Liver (tissue), 9 donors: ENCODE data around the gene KRTAP12-4. TPM values are rescaled to one million over a fixed set of nuclear protein-coding genes. Genes with fewer than 3 reads are reported as not detected.

Experiments used
- DNase-seq: peaks from one replicate; pipeline ENCODE4 v3.0.0-alpha.2; 2017; ENCODE audit warnings: low spot score
- H3K27ac ChIP-seq, 2 donors: one replicate each; pipeline ENCODE4 v1.7.0; 2013; ENCODE audit warnings: inconsistent platforms in 2 of 2, low read length in 2 of 2, control low read depth in 1 of 2, low read depth in 1 of 2, mild to moderate bottlenecking in 1 of 2
- H3K27me3 ChIP-seq, 4 donors: one replicate each; pipeline versions ENCODE4 v1.6.1 to v1.7.0; 2013; ENCODE audit warnings: low read length in 3 of 4, inconsistent platforms in 1 of 4, mild to moderate bottlenecking in 1 of 4, moderate library complexity in 1 of 4; ENCODE audit not compliant: control insufficient read depth in 4 of 4, insufficient read depth in 4 of 4
- H3K36me3 ChIP-seq, 4 donors: one replicate each; pipeline versions ENCODE4 v1.6.1 to v1.7.0; 2013; ENCODE audit warnings: low read length in 3 of 4, mild to moderate bottlenecking in 3 of 4, low read depth in 1 of 4, moderate library complexity in 1 of 4; ENCODE audit not compliant: control insufficient read depth in 4 of 4, insufficient read depth in 3 of 4
- H3K4me1 ChIP-seq, 4 donors: one replicate each; pipeline versions ENCODE4 v1.6.1 to v1.7.0; 2013; ENCODE audit warnings: low read length in 3 of 4, mild to moderate bottlenecking in 3 of 4, moderate library complexity in 1 of 4; ENCODE audit not compliant: control insufficient read depth in 4 of 4, insufficient read depth in 4 of 4
- H3K4me3 ChIP-seq, 3 donors: one replicate each; pipeline versions ENCODE4 v1.6.1 to v1.7.0; 2013; ENCODE audit warnings: low read length in 3 of 3, control low read depth in 1 of 3, low read depth in 1 of 3, mild to moderate bottlenecking in 1 of 3
- H3K9ac ChIP-seq, 2 donors: one replicate each; pipeline ENCODE4 v1.7.0; 2013; ENCODE audit warnings: low read length in 2 of 2, mild to moderate bottlenecking in 2 of 2, moderate library complexity in 2 of 2, control low read depth in 1 of 2, low read depth in 1 of 2
- H3K9me3 ChIP-seq, 4 donors: one replicate each; pipeline versions ENCODE4 v1.6.1 to v1.7.0; 2013; ENCODE audit warnings: low read length in 3 of 4; ENCODE audit not compliant: control insufficient read depth in 4 of 4
- FOXA1 ChIP-seq: IDR thresholded peaks from 2 replicates; pipeline ENCODE4 v1.6.1; 2016; ENCODE audit warnings: antibody characterized with exemption
- GABPA ChIP-seq, 2 donors: IDR thresholded peaks in 1 of 2; conservative IDR thresholded peaks in 1 of 2; 2 replicates each; pipeline ENCODE4 v1.6.1; 2016; ENCODE audit warnings: antibody characterized with exemption in 2 of 2, mild to moderate bottlenecking in 1 of 2, moderate library complexity in 1 of 2
- HNF4A ChIP-seq, 2 donors: conservative IDR thresholded peaks; 2 replicates each; pipeline ENCODE4 v1.6.1; 2016; ENCODE audit warnings: antibody characterized with exemption in 2 of 2, mild to moderate bottlenecking in 2 of 2
- JUND ChIP-seq, 2 donors: IDR thresholded peaks; 2 replicates each; pipeline ENCODE4 v1.6.1; 2016; ENCODE audit warnings: antibody characterized with exemption in 2 of 2
- RAD21 ChIP-seq, 2 donors: IDR thresholded peaks; 2 replicates each; pipeline ENCODE4 v1.6.1; 2016; ENCODE audit warnings: antibody characterized with exemption in 2 of 2, mild to moderate bottlenecking in 2 of 2
- RXRA ChIP-seq, 2 donors: IDR thresholded peaks; 2 replicates each; pipeline ENCODE4 v1.6.1; 2017 to 2018; ENCODE audit warnings: antibody characterized with exemption in 2 of 2, mild to moderate bottlenecking in 1 of 2
- SP1 ChIP-seq: IDR thresholded peaks from 2 replicates; pipeline ENCODE4 v1.6.1; 2018; ENCODE audit warnings: antibody characterized with exemption, mild to moderate bottlenecking
- WGBS: extraction: QIAGEN DNeasy Blood & Tissue Kit; methylation state at CpG from one replicate; pipeline ENCODE4 v1.1.7; 2013; 5-methylcytosine and 5-hydroxymethylcytosine counted together
- polyA plus RNA-seq, 2 donors: library from polyadenylated mRNA; stranded (reverse) in 1 of 2; unstranded in 1 of 2; fragments of 200-250 nt in 1 of 2; fragments of >200 nt in 1 of 2; fragmentation: Nextera tagmentation in 1 of 2; extraction: Ambion mirVana in 1 of 2; gene quantifications; one replicate each; pipeline versions ENCODE4 v1.2.1 to v1.2.3, GENCODE V29; 2013 to 2015
- total RNA-seq, 2 donors: library from RNA; depleted of rRNA; stranded (reverse); fragments of >200 nt; gene quantifications; one replicate each; pipeline ENCODE4 v1.2.3, GENCODE V29; 2014
- TF ChIP-seq, protein P1 (sequence below): IDR thresholded peaks from 2 replicates; pipeline ENCODE4 v1.6.1; 2016; ENCODE audit warnings: antibody characterized with exemption
- TF ChIP-seq, protein P2 (sequence below): IDR thresholded peaks from 2 replicates; pipeline ENCODE4 v1.6.1; 2016; ENCODE audit warnings: antibody characterized with exemption
- TF ChIP-seq, protein P3 (sequence below): fragments of 150-350 bp; IDR thresholded peaks from 2 replicates; pipeline ENCODE4 v1.5.1; 2017; ENCODE audit warnings: improper control_type of control experiment, low read depth, low read length; ENCODE audit not compliant: missing input control
- TF ChIP-seq, protein P4 (sequence below): IDR thresholded peaks from 2 replicates; pipeline ENCODE4 v1.6.1; 2016; ENCODE audit warnings: antibody characterized with exemption
- donor health status: healthy.
- donor health status: healthy.
- donor health status: healthy.
- donor health status: healthy.
- donor health status: healthy.

Gene KRTAP12-4
- total and polyA plus RNA-seq, 4 donors: not detected

DNA sequence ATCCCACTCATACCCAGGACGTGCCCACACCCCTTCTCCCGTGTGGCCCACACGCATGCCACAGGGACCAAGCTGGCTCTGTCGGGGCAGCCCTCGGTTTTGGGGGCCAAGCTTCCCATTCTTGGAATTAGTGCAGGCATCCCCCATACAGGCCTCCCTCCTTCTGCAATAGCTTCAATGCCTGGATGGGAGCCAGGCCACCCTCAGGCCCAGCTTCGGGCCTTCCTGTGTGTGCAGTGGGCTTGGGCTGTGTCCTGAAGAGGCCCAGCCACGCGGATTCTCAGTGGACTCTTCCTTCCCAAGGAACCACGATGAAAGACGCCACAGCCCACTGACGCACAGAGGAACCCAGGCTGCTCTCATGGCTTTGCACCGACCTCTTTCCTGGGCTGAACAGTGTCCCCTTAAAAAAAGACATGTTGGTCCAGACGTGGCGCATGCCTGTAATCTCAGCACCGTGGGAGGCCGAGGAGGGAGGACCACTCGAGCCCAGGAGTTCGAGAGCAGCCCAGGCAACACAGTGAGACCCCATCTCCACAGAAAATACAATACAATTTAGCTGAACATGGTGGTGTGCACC is 4.8 kb downstream of the KRTAP12-4 start:
- H3K9ac ChIP-seq: no peak overlapping the region
- 91% methylated on average over 18 of the region's 18 CpGs for WGBS
- no peaks in the 10 kb centered on the region for H3K4me1 ChIP-seq
- TF ChIP-seq SP1: no peak
- TF ChIP-seq FOXA1: no peak
- no peak for TF ChIP-seq HNF4A (conservative IDR thresholded peaks at IDR 0.05)
- TF ChIP-seq JUND (IDR thresholded peaks at IDR 0.05): no peak
- TF ChIP-seq RAD21 (IDR thresholded peaks at IDR 0.05): no peak
- TF ChIP-seq, protein P1, sequence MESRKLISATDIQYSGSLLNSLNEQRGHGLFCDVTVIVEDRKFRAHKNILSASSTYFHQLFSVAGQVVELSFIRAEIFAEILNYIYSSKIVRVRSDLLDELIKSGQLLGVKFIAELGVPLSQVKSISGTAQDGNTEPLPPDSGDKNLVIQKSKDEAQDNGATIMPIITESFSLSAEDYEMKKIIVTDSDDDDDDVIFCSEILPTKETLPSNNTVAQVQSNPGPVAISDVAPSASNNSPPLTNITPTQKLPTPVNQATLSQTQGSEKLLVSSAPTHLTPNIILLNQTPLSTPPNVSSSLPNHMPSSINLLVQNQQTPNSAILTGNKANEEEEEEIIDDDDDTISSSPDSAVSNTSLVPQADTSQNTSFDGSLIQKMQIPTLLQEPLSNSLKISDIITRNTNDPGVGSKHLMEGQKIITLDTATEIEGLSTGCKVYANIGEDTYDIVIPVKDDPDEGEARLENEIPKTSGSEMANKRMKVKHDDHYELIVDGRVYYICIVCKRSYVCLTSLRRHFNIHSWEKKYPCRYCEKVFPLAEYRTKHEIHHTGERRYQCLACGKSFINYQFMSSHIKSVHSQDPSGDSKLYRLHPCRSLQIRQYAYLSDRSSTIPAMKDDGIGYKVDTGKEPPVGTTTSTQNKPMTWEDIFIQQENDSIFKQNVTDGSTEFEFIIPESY: no peak
- TF ChIP-seq GABPA (IDR thresholded peaks at IDR 0.05 in 1 of 2, conservative IDR thresholded peaks at IDR 0.05 in 1 of 2): no peak
- TF ChIP-seq, protein P2, sequence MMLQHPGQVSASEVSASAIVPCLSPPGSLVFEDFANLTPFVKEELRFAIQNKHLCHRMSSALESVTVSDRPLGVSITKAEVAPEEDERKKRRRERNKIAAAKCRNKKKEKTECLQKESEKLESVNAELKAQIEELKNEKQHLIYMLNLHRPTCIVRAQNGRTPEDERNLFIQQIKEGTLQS: no peak
- TF ChIP-seq, protein P3, sequence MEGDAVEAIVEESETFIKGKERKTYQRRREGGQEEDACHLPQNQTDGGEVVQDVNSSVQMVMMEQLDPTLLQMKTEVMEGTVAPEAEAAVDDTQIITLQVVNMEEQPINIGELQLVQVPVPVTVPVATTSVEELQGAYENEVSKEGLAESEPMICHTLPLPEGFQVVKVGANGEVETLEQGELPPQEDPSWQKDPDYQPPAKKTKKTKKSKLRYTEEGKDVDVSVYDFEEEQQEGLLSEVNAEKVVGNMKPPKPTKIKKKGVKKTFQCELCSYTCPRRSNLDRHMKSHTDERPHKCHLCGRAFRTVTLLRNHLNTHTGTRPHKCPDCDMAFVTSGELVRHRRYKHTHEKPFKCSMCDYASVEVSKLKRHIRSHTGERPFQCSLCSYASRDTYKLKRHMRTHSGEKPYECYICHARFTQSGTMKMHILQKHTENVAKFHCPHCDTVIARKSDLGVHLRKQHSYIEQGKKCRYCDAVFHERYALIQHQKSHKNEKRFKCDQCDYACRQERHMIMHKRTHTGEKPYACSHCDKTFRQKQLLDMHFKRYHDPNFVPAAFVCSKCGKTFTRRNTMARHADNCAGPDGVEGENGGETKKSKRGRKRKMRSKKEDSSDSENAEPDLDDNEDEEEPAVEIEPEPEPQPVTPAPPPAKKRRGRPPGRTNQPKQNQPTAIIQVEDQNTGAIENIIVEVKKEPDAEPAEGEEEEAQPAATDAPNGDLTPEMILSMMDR: no peak
- TF ChIP-seq, protein P4, sequence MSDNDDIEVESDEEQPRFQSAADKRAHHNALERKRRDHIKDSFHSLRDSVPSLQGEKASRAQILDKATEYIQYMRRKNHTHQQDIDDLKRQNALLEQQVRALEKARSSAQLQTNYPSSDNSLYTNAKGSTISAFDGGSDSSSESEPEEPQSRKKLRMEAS: no peak
- TF ChIP-seq RXRA (IDR thresholded peaks at IDR 0.05): no peak
- H3K4me3 ChIP-seq: no peak overlapping the region
- peaks cover 0 to 3% (median 0%) of the 10 kb centered on the region in 4 donors for H3K9me3 ChIP-seq
- H3K36me3 ChIP-seq: no peaks in the 10 kb centered on the region
- no peak overlapping the region for H3K27ac ChIP-seq
- H3K27me3 ChIP-seq: no peaks in the 10 kb centered on the region
- DNase-seq: no peak

DNA sequence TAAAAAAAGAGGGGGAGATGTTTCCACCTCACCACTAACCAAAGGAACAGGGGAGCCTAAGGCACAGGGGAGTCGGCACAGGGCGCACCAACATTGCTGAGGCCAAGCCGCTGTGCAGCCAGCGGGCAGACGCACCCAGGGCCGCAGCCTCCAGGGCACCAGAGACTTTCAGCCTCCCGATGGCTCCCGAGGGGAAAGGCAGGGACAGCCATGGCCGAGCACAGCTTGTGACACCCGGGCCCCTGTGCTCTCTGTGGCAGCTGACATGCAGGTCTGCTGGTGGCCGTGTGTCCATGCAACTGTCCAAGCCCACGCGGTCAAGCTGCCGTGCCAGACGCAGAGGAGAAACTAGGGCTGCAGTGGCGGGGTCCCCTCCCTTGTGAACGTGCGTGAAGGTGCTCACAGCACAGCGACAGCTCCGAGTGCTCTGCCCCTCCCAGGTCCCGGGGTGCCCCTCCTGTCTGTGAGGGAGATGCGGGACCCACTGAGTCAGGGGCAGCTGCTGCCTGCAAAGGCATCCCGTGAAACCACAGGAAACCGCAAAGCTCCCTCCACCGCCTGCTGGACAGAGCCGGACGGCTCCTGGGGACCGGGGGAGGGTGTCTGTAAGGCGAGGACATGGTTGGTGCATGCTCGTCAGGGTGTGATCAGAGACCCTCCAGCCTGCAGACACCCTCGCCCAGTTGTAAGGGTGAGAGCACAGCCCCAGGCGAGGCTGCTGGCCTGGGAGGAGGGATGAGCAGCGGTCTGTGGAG is 5.7 kb downstream of the KRTAP12-4 start:
- H3K4me3 ChIP-seq: no peak overlapping the region
- TF ChIP-seq, protein P1: no peak
- WGBS: 79% methylated on average over 33 of the region's 33 CpGs
- H3K36me3 ChIP-seq: no peaks in the 10 kb centered on the region
- H3K4me1 ChIP-seq: no peaks in the 10 kb centered on the region
- H3K9me3 ChIP-seq: peaks cover 0 to 9% (median 2%) of the 10 kb centered on the region in 4 donors
- H3K27ac ChIP-seq: no peak overlapping the region
- H3K9ac ChIP-seq: no peak overlapping the region
- no peaks in the 10 kb centered on the region for H3K27me3 ChIP-seq
- no peak for DNase-seq
